Frontal cortex (tissue), 4 donors: ENCODE data around the gene LRRC73. TPM values are rescaled to one million over a fixed set of nuclear protein-coding genes. Genes with fewer than 3 reads are reported as not detected.
"Not testable (repeated sequence)": the region's sequence is repeated elsewhere in the genome, so short reads cannot be mapped to it uniquely, and the experiment has no call there.

Experiments used
- DNase-seq, 2 donors: peaks; one replicate each; pipeline ENCODE4 v3.0.0; 2012; ENCODE audit warnings: low spot score in 2 of 2
- FAIRE-seq: peaks from 2 replicates; lab custom pipeline; 2012; peaks lifted over from hg19 to GRCh38; lab: Jason Lieb, UNC
- total RNA-seq: library from RNA; depleted of rRNA; stranded (reverse); fragments of >200 nt; gene quantifications from one replicate; pipeline ENCODE4 v1.2.3, GENCODE V29; 2014
- donor health status: control.
- donor health status: control.
- donor health status: control.

Gene LRRC73
- total RNA-seq: 2.9 TPM

GRCh38 chr6:43509984-43510826 lies at the start of gene LRRC73:
Gene LRRC73, minus strand, starts transcription at chr6:43510346. Its CDS starts 561 bp downstream, at chr6:43509785.
- FAIRE-seq: no peak
- DNase-seq: peak; percentile 90 to 91

GRCh38 chr6:43559328-43559727 lies 49.2 kb upstream of the LRRC73 start:
- FAIRE-seq (no peak), DNase-seq (no peak)

- not testable (repeated sequence) for FAIRE-seq, DNase-seq
Measured at GRCh38 chr6:43557620-43558019, 47.5 kb upstream of the LRRC73 start.

GRCh38 chr6:43547222-43547621 lies 37.1 kb upstream of the LRRC73 start:
- FAIRE-seq (no peak), DNase-seq (no peak)

- FAIRE-seq (no peak), DNase-seq (no peak)
Measured at GRCh38 chr6:43544461-43544860, 34.3 kb upstream of the LRRC73 start.

GRCh38 chr6:43541774-43542471 lies 31.8 kb upstream of the LRRC73 start:
- FAIRE-seq (no peak), DNase-seq (no peak)

- DNase-seq (no peak), FAIRE-seq (no peak)
Measured at GRCh38 chr6:43540507-43540906, 30.4 kb upstream of the LRRC73 start.

- FAIRE-seq, DNase-seq: not testable (repeated sequence)
Measured at GRCh38 chr6:43539409-43539808, 29.3 kb upstream of the LRRC73 start.

GRCh38 chr6:43538986-43539385 lies 28.8 kb upstream of the LRRC73 start:
- not testable (repeated sequence) for DNase-seq, FAIRE-seq

GRCh38 chr6:43532201-43532600 lies 22.1 kb upstream of the LRRC73 start:
- no peak for FAIRE-seq
- no peak for DNase-seq

- no peak for DNase-seq
- FAIRE-seq: no peak
Measured at GRCh38 chr6:43524483-43524961, 14.4 kb upstream of the LRRC73 start.

GRCh38 chr6:43523284-43523683 lies 13.1 kb upstream of the LRRC73 start:
- no peak for DNase-seq
- FAIRE-seq: no peak

GRCh38 chr6:43522547-43523261 lies 12.6 kb upstream of the LRRC73 start:
- DNase-seq (no peak), FAIRE-seq (no peak)

- no peak for FAIRE-seq
- DNase-seq: no peak
Measured at GRCh38 chr6:43521836-43522235, 11.7 kb upstream of the LRRC73 start.

- FAIRE-seq: no peak
- no peak for DNase-seq
Measured at GRCh38 chr6:43520097-43520496, 10.0 kb upstream of the LRRC73 start.

GRCh38 chr6:43517505-43518357 lies 7.6 kb upstream of the LRRC73 start:
- DNase-seq (no peak), FAIRE-seq (no peak)

- DNase-seq (peak; percentile 89 to 97), FAIRE-seq (peak; percentile 33)
Measured at GRCh38 chr6:43516697-43517504, 6.8 kb upstream of the LRRC73 start, which contains the start of the genes POLR1C and YIPF3. Gene POLR1C, plus strand, starts transcription at chr6:43517089. Its CDS starts 21 bp downstream, at chr6:43517110. Gene YIPF3, minus strand, starts transcription at chr6:43516926. Its CDS starts 119 bp downstream, at chr6:43516807.

GRCh38 chr6:43516367-43516696 lies 6.2 kb upstream of the LRRC73 start:
- no peak for FAIRE-seq

GRCh38 chr6:43515808-43516207 lies 5.7 kb upstream of the LRRC73 start:
- no peak for FAIRE-seq
- no peak for DNase-seq

More at GRCh38 chr6:43516367-43516696, 6.2 kb upstream of the LRRC73 start:
- no peak for DNase-seq
